Upper lobe of right lung (tissue), 1 donor: ENCODE results near the gene TACC2. TPM values are rescaled to one million over a fixed set of nuclear protein-coding genes. Genes with fewer than 3 reads are reported as not detected.

ENCODE experiments used
- ATAC-seq: fragments of 200-7000 bp; cut with Tn5 transposase; one replicate; pipeline ENCODE4 v1.9.1; 2020; ENCODE audit warnings: mild to moderate bottlenecking, moderate library complexity
- DNase-seq: peaks from one replicate; pipeline ENCODE4 v3.0.0-alpha.2; 2020
- H3K27ac ChIP-seq: fragments of 200-600 bp; one replicate; pipeline ENCODE4 v1.8.0; 2022
- H3K27me3 ChIP-seq: fragments of 200-600 bp; one replicate; pipeline ENCODE4 v1.8.0; 2022; ENCODE audit warnings: mild to moderate bottlenecking
- H3K36me3 ChIP-seq: fragments of 200-600 bp; one replicate; pipeline ENCODE4 v1.8.0; 2022
- H3K4me1 ChIP-seq: fragments of 200-600 bp; one replicate; pipeline ENCODE4 v1.8.0; 2022
- H3K4me3 ChIP-seq: fragments of 200-600 bp; one replicate; pipeline ENCODE4 v1.8.0; 2022; ENCODE audit warnings: mild to moderate bottlenecking
- H3K9me3 ChIP-seq: fragments of 200-600 bp; one replicate; pipeline ENCODE4 v1.8.0; 2022
- CTCF ChIP-seq: fragments of 200-600 bp; IDR thresholded peaks from one replicate; pipeline ENCODE4 v1.8.0; 2022; ENCODE audit warnings: antibody characterized with exemption
- intact Hi-C: fragments of 100-400 bp; cut with DNase I; formaldehyde crosslinking; loops from one replicate; pipeline ENCODE4 v1.11.0; 2022
- total RNA-seq: library from RNA; stranded (reverse); fragmentation: NEBNext Ultra II Directional; extraction: Animal tissue kit (Norgen Biotek cat#: 25700); gene quantifications from one replicate; pipeline ENCODE4 v1.2.1, GENCODE V29; 2021
- donor health status: DM: no; HTN: yes; CAD: no; lungs with severe emphysema.

TACC2 gene
- total RNA-seq, 1 donor from 2014 or later = 236 TPM

GRCh38 chr10:122077311-122077875, 88.4 kb downstream of the TACC2 start:
- intact Hi-C loops = no loop called here
- Histone ChIP-seq H3K4me3 (no peak overlapping the region), H3K27ac (no peak overlapping the region), H3K27me3 (no peaks in the 10 kb centered on the region), H3K4me1 (no peaks in the 10 kb centered on the region), H3K36me3 (no peaks in the 10 kb centered on the region), H3K9me3 (no peaks in the 10 kb centered on the region)
- no peak for TF ChIP-seq CTCF
- DNase-seq = no peak
- ATAC-seq = no peak

- Histone ChIP-seq H3K4me3 (no peak overlapping the region), H3K9me3 (no peaks in the 10 kb centered on the region), H3K27ac (no peak overlapping the region), H3K4me1 (no peaks in the 10 kb centered on the region), H3K36me3 (no peaks in the 10 kb centered on the region), H3K27me3 (no peaks in the 10 kb centered on the region)
- DNase-seq (no peak), ATAC-seq (no peak)
- intact Hi-C loops = no loop called here
- TF ChIP-seq CTCF = no peak
These were observed 89.4 kb downstream of the TACC2 start for GRCh38 chr10:122078326-122078725.

- no peaks in the 10 kb centered on the region for H3K4me1 ChIP-seq
- no peaks in the 10 kb centered on the region for H3K9me3 ChIP-seq
- no peak overlapping the region for H3K27ac ChIP-seq
- no peaks in the 10 kb centered on the region for H3K27me3 ChIP-seq
- H3K36me3 ChIP-seq = no peaks in the 10 kb centered on the region
- no peak for TF ChIP-seq CTCF
- intact Hi-C loops = no loop called here
- ATAC-seq = peak; percentile 56
- no peak overlapping the region for H3K4me3 ChIP-seq
- DNase-seq = no peak
These were observed 90.2 kb downstream of the TACC2 start for GRCh38 chr10:122078965-122079795.

GRCh38 chr10:122082616-122083477, 93.9 kb downstream of the TACC2 start:
- TF ChIP-seq CTCF = no peak
- no peak overlapping the region for H3K27ac ChIP-seq
- no peaks in the 10 kb centered on the region for H3K36me3 ChIP-seq
- DNase-seq = no peak
- no peaks in the 10 kb centered on the region for H3K27me3 ChIP-seq
- intact Hi-C loops = no loop called here
- ATAC-seq = no peak
- no peaks in the 10 kb centered on the region for H3K9me3 ChIP-seq
- H3K4me1 ChIP-seq = no peaks in the 10 kb centered on the region
- H3K4me3 ChIP-seq = no peak overlapping the region

- ATAC-seq = no peak
- DNase-seq = no peak
- H3K4me1 ChIP-seq = no peaks in the 10 kb centered on the region
- no peak overlapping the region for H3K27ac ChIP-seq
- no peak for TF ChIP-seq CTCF
- H3K36me3 ChIP-seq = no peaks in the 10 kb centered on the region
- intact Hi-C loops = no loop called here
- H3K9me3 ChIP-seq = no peaks in the 10 kb centered on the region
- no peak overlapping the region for H3K4me3 ChIP-seq
- no peaks in the 10 kb centered on the region for H3K27me3 ChIP-seq
These were observed 94.6 kb downstream of the TACC2 start for GRCh38 chr10:122083478-122084025.
